Nucleus accumbens (tissue), 56 donors: ENCODE results near the gene ZNHIT1.
A peak's percentile ranks its signal among the peaks of the same experiment; 100 is the strongest.
"Not testable (repeated sequence)": the region's sequence is repeated elsewhere in the genome, so short reads cannot be mapped to it uniquely, and the experiment has no call there.

Experiments used
- DNase-seq, 56 donors: peaks; one replicate each; lab custom pipeline; 2025; lab: John Stamatoyannopoulos, UW

ZNHIT1 gene

DNA sequence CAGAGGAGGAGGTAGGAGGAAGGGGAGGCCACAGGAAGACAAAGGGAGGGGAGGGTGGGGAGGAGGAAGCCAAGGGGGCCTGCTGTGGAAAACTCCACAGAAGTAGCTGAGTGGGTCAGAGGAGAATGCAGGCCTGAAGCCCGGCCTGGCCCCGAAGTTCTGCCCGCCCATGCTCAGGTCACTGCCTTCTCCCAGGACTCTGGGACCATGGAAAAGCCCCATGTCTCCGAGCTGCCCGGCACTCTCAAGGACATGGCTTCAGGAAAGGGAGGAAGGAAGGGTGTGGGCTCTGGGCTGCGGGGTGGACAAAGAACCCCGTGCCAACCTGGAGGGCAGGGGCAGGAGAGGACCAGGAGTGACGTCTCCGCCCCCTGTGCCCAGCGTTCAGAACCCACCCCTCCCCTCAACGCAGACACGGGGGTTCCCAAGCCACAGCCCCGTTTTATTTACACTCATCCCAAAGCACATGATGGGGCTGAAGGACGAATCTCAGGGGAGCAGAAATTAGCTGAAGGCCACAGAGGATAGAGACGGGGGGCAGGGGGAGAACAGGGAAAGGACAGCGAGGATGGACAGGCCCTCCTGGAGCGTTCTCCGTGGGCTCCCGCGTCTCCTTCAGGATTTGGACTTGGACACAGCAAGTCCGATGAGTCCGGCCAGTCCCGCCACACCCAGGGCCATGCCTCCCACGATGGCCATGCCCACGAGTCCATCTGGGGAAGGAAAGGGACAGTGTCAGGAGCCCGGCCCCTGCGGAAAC lies 21.4 kb downstream of the ZNHIT1 start:
- no peak for DNase-seq

DNA sequence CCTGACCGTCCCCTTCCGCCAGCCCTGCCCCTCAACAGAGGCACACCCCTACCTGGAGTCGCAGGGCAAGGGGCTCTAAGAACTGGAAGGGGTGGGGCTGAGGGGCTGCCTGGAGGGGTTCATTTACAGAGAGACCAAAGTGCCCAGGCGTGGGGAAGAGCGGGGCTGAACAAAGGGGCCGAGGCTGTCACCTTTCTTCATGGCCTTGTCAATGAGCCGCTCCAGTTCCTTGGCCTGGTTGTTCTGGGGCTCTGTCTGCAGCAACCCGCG lies 21.9 kb downstream of the ZNHIT1 start:
- DNase-seq, result no peak

DNA sequence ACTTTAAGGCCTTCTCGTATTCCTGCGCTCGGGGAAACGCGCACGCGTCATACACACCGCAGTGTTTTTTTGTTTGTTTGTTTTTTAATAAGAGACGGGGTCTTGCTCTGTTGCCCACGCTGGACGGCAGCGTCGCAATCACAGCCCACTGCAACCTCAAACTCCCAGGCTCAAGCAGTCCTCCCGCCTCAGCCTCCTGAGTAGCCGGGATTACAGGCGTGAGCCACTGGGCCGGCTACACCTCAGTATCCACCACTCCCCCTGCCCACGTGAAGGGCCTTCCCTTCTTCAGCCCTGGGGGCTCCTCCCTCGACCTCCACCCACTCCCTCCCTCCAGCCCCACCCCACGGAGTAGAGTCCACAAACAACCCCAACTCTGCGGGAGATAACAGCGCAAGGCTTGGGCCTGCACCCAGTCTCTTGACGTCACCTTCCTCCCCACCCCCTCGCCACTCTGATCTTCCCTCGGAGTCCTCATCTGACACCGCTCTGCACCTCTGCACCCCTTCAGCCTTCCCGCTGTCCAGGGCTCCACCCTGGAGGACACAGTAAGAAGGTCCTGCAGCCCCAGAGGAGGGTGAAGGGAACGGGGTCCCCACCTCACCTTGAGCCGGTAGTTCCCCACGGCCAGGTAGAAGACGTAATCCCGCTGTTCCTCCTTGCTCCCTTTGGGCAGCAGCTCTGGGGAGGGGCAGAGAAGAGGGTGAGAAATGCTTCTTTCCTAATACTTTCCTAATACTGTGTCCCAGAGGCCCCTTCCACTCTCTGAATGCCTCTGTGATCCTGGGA lies 22.5 kb downstream of the ZNHIT1 start:
- DNase-seq, result no peak

DNA sequence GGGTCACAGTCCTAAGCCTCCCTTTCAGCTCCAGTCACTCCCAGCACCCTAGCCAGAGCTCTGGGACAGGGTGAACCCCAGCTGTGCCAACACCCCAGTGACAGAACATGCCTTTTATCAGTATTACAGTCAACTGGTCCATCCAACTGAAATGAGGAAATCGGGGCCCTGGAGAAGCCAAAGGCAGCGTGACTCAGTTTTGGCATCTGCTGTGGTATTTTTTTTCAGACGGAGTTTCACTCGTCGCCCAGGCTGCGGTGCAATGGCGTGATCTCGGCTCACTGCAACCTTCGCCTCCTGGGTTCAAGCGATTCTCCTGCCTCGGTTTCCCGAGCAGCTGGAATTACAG lies 23.0 kb downstream of the ZNHIT1 start:
- DNase-seq, result no peak

DNA sequence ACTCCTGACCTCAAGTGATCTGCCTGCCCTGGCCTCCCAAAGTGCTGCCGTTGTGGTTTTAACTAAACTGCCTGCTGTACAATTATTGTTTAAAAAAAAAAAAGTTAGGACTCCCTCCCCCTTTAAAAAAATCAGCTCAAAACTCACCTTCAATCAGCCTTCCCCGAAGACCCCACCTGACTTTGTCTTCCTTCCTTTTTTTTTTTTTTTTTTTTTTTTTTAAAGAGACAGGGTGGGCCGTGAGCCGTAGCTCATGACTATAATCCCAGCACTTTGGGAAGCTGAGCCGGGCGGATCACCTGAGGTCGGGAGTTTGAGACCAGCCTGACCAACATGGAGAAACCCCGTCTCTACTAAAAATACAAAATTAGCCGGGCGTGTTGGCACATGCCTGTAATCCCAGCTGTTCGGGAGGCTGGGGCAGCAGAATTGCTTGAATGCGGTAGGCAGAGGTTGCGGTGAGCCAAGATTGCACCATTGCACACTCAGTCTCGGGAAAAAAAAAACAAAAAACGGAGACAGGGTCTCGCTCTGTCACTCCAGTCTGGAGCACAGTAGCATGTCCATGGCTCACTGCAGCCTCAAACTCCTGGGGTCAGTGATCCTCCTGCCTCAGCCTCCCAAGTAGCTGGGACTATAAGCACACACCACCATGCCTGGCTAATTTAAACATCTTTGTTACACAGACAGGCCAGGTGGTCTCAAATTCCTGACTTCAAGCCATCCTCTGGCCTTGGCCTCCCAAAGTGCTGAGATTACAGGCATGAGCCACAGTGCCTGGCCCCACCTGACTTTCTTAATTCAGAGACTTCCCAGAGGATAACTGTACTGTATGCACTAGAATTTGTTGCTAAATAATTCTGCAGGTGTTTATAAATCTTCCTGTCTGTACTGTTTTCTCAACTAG lies 23.7 kb downstream of the ZNHIT1 start:
- DNase-seq, result no peak

DNA sequence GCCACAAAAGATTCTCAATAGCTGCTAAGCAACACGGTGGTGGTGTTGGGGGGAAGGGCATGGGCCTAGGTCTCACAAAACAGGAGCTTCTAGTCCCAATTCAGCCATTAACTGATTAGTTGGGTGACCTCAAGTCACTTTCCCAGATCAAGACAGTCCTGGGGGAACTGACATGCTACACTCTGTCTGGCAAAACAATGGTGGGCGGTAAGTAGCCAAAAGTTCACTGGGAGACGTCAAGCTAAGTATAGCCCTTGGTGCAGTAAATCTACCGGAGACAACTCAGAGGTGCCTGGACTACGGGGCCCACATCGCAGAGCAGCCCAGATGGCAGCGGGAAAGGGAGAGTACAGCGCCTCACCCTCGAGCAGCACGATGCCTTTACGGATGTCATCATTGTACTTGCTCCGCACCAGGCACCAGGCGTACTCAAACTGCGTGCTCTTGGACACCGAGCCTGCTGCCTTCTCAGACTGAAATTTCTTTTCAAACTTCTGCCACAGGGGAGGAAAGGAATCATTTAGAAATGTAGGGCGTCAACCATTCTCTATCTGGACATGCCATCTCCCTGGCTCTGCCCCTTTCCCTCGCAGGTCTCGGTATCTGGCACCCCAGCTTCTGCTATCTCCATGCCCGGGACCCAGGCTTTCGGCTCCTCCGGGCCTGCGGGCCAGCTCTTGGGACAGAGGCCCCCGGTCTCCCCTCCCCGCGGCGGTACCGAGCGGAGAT lies 25.8 kb downstream of the ZNHIT1 start:
- DNase-seq, result peak in 8 of 56 donors; percentile 27 to 72 (median 38)

DNA sequence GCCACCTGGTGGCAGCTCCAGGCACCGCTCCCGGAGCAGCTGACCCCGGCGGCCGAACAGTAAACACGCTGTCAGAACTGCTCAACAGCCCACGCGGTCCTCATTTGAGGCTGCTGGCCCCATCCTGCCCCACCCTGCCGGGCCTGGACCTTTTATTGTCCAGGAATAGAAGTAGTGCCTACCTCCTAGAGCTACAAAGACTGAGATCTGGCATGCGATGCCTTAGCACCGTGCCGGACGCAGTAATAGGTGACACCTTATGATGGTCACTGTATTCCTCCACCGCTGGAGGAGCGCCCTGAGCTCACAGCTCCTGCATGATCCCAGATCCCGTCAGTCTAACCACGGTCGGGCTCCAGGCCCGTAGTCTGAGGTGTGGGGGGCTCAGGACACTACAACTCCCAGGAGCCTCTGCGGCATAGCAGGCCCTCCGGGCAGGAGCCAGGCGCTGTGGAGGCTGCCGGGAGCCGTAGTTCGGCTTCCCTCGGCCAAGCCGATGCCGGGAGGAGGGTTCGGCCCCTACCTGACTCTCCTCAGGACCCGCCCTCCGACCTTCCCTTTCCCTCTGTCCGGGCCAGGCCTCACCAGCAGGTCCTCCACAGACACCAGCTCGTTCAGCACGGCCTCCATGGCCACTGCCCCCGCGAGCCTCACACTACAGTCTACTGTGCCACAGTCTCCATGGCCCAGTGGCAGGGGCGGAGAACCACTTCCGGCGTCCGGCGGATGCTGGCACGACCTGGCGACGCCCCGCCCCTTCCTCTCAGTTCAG lies 26.6 kb downstream of the ZNHIT1 start, which contains the start of gene FIS1:
Gene FIS1, minus strand, starts transcription at position 707 of the 772 bp plus-strand sequence. Its CDS starts 77 bp downstream, at position 630.
- peak; percentile 74 to 100 (median 96) for DNase-seq

DNA sequence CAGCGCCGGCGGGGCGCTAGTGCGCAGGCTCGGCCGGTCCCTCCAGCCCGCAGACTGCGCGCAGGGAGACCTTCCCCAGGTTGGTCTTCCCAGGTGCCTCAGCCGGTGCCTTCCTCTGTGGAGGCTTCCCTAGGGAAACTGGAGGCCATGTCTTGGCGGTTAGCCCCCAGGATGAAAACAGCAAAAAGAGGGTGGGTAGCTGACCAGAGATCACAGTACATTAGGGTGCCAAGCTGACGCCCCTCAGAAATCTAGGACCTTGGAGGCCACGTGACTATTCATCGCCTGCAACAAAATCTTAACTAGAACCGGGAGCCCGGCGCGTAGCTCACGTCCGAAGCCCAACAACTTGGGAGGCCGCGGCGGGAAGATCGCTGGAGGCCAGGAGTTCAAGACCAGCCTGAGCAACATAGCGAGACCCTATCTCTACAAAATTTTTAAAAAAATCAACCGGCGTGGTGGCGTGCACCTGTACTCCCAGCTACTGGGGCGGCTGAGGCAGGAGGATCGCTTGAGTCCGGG lies 27.2 kb downstream of the ZNHIT1 start:
- DNase-seq, result peak in 2 of 56 donors; percentile 40 to 51

DNA sequence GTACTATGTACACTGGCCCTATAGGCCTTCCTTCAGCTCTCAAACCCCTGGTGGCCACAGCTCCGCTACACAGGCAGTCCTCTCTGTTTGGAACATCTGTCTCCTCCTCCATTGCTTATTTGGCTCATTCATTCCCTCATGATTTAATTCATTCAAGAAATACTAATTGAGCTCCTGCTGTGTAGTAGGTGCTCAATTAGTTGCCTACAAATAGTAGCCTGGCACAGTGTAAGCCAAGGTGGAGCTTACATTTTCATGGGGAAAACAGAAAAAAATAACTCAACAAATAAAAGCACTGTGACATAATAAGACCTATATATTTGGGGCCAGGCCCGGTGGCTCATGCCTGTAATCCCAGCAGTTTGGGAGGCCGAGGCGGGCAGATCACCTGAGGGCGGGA lies 30.3 kb downstream of the ZNHIT1 start:
- no peak for DNase-seq

DNA sequence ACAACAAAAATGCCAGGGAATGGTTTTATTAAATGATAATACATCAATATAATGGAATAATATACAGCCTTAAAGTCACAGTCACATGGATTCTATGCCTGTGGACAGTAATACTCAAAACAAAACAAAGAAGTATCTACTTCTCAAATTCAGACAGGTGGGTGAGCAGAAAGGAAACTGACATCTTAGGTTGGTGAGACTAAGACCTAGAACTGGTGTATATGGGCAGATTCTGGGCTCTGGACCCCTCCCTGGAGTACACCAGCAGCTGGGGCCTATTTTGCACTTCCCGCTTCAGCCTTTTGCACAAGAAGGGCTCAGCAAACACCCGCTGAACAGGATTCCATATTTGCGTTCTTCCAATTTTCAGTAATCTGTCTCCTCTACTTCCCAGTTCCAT lies 32.4 kb downstream of the ZNHIT1 start:
- DNase-seq, result no peak

DNA sequence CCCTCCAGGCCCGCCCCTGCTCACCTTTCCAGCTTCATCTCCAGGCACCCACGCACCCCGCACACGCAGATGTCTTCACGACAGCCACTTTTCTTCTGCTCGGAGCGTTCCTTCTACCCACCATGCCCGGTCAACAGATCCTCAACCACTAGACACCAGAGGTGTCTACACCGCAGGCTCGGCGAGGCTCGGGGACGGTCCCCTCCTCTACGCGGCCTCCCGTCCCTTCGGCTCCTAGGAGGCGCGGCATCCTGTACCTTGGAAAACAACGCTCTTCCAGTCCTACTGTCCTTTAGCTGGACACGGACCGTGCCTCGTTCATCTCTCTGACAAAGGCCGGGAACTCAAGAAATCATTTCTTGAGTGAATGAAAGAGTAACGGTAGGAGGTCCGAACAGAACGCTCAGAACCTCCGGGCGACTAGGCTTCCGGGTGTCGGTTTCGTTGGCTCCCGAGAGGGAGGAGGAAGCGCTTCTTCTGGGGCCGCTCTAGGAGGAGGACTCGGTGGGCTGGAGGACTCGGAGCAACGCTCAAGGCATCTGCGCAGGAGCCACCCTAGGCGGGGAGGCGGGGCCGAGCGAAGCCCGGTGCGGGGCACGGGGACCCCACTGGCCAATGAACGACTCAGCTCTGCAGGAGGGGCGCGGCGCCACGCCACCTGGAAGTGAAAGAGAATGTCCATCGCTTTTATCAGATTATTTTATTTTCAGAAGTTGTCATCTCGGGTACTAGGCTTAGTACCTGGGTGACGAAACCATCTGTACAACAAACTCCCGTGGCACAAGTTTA lies 34.1 kb downstream of the ZNHIT1 start:
- DNase-seq, result peak; percentile 56 to 98 (median 92)

DNA sequence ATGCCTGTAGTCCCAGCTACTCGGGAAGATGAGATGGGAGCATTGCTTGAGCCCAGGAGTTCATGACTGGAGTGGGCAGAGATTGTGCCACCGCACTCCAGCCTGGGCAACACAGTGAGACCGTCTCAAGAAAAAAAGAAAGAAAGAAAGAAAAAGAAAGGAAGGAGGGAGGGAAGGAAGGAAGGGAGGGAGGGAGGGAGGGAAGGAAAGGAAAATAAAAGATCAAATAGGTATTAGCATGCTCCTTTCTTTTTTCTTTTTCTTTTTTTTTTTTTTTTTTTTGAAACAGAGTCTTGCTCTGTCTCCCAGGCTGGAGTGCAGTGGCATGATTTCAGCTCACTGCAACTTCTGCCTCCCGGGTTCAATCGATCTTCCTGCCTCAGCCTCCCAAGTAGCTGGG lies 35.2 kb downstream of the ZNHIT1 start:
- DNase-seq, result not testable (repeated sequence)

DNA sequence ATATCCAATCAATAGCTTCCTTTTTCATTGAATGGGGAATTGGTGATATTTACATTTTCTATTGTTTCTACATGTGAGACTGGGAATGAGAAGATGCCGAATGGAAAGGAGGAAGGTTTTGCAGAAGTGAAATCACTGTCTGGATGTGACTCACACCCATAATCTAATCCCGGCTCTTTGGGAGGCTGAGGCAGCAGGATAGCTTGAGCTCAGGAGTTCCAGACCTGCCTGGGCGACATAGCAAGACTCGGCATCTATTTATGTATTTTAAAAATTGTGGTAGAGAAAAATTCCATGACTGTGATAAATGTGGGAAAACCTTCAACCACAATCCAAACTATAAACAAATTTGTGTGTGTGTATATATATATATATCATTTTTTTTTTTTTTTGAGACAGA lies 37.8 kb downstream of the ZNHIT1 start:
- no peak for DNase-seq

DNA sequence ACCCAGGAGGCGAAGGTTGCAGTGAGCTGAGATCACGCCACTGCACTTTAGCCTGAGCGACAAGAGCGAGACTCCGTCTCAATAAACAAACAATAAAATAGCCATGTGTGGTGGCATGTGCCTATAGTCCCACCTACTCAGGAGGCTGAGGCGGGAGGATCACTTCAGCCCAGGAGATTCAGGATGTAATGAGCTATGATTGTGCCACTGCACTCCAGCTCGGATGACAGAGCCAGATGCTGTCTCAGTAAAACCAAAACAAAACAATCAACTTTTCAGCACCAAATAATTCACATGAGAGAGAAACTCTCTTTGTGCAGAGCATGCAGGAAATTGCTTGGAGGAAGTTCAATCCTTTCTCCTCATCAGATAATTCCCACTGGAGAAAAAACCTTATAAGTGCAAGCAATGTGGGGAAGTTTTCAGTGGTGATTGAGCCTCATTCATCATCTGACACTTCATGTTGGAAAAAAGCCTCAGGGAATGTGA lies 40.3 kb downstream of the ZNHIT1 start:
- no peak for DNase-seq

DNA sequence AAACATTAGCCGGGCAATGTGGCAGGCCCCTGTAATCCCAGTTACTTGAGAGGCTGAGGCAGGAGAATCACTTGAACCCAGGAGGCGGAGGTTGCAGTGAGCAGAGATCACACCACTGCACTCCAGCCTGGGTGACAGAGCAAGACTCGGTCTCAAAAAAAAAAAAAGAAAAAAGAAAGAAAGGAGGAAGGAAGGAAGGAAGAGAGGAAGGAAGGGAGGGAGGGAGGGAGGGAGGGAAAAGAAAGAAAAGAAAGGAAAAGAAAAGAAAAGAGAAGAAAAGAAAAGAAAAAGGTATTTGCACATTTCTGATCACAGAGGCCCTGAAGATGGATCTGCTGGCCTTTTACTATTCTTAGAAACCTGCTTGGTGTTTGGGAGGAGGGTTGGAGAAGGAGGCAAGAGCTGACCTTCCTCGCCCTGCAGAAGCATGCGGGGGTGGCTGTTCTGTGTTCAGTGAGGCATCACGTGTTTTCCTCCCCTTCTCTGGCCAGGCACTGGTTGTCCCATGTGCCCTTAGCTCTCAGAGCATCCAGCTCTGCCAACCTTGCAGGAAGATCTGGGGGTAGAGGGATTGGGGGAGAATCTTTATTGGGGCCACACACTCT lies 46.2 kb downstream of the ZNHIT1 start:
- peak in 1 of 56 donors; percentile 2 for DNase-seq

DNA sequence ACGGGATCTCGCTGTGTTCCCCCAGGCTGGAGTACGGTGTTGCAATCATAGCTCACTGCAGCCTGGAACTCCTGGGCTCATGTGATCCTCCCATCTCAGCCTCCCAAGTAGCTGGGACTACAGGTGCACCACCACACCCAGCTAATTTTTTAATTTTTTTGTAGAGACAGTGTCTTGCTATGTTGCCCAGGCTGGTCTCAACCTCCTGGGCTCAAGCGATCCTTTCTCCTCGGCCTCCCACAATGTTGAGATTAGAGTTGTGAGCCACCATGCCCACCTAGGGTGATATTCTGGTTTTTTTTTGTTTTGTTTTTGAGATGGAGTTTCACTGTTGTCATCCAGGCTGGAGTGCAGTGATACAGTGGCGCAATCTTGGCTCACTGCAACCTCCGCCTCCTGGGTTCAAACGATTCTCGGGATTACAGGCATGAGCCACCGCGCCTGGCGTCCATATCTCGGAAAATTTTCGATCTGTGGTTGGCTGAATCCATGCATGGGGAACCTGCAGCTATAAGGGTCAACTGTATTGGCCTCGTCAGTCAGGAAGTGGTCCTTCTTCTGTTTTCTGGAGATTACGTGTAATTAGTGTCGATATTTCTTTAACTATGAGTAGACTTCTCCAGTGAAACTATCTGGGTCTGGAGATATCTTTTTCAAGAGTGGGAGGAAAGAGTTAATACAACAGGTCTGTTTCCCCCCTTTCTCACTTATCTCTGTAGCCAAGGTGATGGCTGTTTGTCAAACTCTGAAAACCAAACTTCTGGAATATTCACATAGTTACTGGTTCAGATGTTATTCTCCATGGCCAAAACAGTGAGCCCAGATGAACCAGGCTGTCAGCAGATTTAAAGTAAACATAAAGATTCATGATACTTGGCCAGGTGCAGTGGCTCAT lies 47.9 kb downstream of the ZNHIT1 start:
- no peak for DNase-seq

DNA sequence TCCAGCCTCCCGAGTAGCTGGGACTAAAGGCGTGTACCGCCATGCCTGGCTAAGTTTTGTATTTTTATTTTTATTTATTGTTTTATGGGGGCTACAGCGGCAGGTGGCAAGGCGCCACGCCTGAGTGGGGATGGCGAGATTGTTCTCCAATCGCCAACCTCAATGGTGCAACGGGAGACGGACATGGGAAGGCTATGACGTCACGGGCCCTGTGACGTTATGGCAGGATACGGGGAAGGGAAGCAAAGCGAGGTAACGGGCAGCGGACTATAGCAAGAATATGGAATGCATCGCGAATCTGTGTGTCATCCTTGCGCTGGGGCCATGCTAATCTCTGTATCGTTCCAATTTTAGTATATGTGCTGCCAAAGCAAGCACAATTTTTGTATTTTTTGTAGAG lies 51.7 kb downstream of the ZNHIT1 start:
- DNase-seq, result no peak
